Prostate gland (tissue), 2 donors: ENCODE results near the gene COP1. TPM values are rescaled to one million over a fixed set of nuclear protein-coding genes. Genes with fewer than 3 reads are reported as not detected.
"Not testable (repeated sequence)": the region's sequence is repeated elsewhere in the genome, so short reads cannot be mapped to it uniquely, and the experiment has no call there.

ENCODE experiments used
- DNase-seq: peaks from one replicate; pipeline ENCODE4 v3.0.0-alpha.2; 2019; ENCODE audit warnings: low spot score
- H3K27ac ChIP-seq, 2 donors: fragments of 200-600 bp; sonication (generic); 2 replicates each; pipeline ENCODE4 v1.5.1; 2017 to 2019
- H3K27me3 ChIP-seq: fragments of 200-600 bp; sonication (generic); replicated peaks from 2 replicates; pipeline ENCODE4 v1.5.1; 2019; ENCODE audit not compliant: insufficient read depth
- H3K36me3 ChIP-seq, 2 donors: fragments of 200-600 bp; sonication (generic); 1 replicate in 1 of 2; 2 replicates in 1 of 2; pipeline versions ENCODE4 v1.5.1 to v1.8.1; 2017 to 2019
- H3K4me1 ChIP-seq: fragments of 200-600 bp; sonication (generic); replicated peaks from 2 replicates; pipeline ENCODE4 v1.5.1; 2019
- H3K4me3 ChIP-seq, 2 donors: fragments of 200-600 bp; sonication (generic); 2 replicates each; pipeline ENCODE4 v1.5.1; 2017 to 2019
- H3K9me3 ChIP-seq: fragments of 200-600 bp; sonication (generic); 2 replicates; pipeline ENCODE4 v1.5.1; 2017
- CTCF ChIP-seq, 4 experiments: fragments of 200-600 bp in 2 of 4; fragments of 450-650 bp in 2 of 4; sonication (generic) in 2 of 4; IDR thresholded peaks; 1 replicate in 3 of 4; 2 replicates in 1 of 4; pipeline ENCODE4 v1.5.1; 2016 to 2019; ENCODE audit warnings: antibody characterized with exemption in 4 of 4, mild to moderate bottlenecking in 2 of 4, moderate library complexity in 2 of 4
- POLR2A ChIP-seq: fragments of 450-650 bp; IDR thresholded peaks from one replicate; pipeline ENCODE4 v1.6.1; 2016; ENCODE audit warnings: antibody characterized with exemption, mild to moderate bottlenecking
- POLR2AphosphoS5 ChIP-seq: sonication (generic); formaldehyde crosslinking; IDR thresholded peaks from one replicate; pipeline ENCODE4 v1.6.1; 2017; ENCODE audit warnings: antibody characterized with exemption
- WGBS: methylation state at CpG from one replicate; pipeline ENCODE4 v1.1.5; 2018; 5-methylcytosine and 5-hydroxymethylcytosine counted together
- intact Hi-C: fragments of 100-400 bp; cut with DNase I; formaldehyde crosslinking; loops from one replicate; pipeline ENCODE4 v1.14.2; 2022
- total RNA-seq, 2 donors: library from RNA; depleted of rRNA; stranded (reverse); fragments of >200 nt; gene quantifications; one replicate each; pipeline ENCODE4 v1.1.0, GENCODE V29; 2016

The COP1 gene
- total RNA-seq, 2 donors from 2014 or later: 53.3 to 60.4 TPM

DNA sequence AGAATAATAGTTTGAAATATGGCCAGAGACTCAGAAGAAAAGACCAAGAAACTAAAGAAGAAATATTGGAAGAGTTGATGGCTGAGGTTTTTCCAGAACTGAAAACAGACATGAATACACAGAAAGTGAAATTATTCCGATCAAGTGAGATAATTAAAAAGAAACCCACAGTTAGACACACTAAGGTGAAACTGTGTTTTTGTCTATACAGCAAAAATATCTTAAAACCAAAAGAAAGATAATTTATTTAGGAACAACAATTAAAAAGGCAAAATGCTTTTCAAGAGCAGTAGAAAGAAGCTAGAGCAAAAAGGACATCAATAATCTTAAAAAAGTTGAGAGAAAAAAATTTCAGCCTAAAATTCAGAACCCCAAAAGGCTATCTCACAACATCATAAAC is 116.3 kb downstream of the COP1 start:
- Histone ChIP-seq H3K27ac (no peak overlapping the region), H3K36me3 (no peaks in the 10 kb centered on the region), H3K27me3 (no peaks in the 10 kb centered on the region), H3K4me1 (no peaks in the 10 kb centered on the region), H3K9me3 (no peaks in the 10 kb centered on the region), H3K4me3 (no peak overlapping the region)
- DNase-seq: no peak
- intact Hi-C loops: no loop called here
- TF ChIP-seq POLR2AphosphoS5 (no peak), POLR2A (no peak), CTCF (IDR thresholded peaks at IDR 0.05) (no peak)
- 98% methylated on average over 1 of the region's 1 CpG for WGBS

DNA sequence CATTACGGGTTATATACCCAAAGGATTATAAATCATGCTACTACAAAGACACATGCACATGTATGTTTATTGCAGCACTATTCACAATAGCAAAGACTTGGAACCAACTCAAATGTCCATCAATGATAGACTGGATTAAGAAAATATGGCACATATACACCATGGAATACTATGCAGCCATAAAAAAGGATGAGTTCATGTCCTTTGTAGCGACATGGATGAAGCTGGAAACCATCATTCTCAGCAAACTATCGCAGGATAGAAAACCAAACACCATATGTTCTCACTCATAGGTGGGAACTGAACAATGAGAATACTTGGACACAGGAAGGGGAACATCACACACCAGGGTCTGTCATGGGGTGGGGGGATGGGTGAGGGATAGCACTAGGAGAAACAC is 119.3 kb downstream of the COP1 start:
- H3K4me1 ChIP-seq, DNase-seq, H3K27ac ChIP-seq, H3K27me3 ChIP-seq, H3K4me3 ChIP-seq, H3K36me3 ChIP-seq, intact Hi-C loops, H3K9me3 ChIP-seq: not testable (repeated sequence)
- WGBS: 100% methylated on average over 3 of the region's 3 CpGs

DNA sequence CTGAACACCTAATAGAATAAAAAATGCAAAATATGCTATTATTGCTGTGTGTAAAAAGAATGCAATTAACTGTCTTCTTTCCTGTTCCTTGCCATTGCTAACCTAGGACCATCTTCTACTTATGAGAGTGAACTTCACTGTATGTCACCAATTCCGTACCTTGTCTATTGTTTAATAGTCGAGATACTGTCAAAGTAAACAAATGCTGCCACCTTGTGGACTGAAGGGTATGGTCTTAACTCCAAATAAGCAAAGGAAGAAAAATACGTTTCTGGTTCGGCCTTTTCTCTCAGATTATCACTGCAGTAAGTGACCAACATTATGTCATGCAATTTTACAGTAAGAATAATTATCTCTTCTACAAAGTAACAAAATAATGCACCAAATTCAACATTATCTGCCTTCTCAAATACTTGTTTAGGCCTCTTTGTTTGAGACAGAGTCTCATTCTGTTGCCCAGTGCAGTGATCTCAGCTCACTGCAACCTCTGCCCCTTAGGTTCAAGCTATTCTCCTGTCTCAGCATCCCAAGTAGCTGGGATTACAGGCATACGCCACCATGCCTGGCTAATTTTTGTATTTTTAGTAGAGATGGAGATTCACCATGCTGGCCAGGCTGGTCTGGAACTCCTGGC is 133.4 kb downstream of the COP1 start:
- 54% methylated on average over 5 of the region's 5 CpGs for WGBS
- no peaks in the 10 kb centered on the region for H3K36me3 ChIP-seq
- no peaks in the 10 kb centered on the region for H3K27me3 ChIP-seq
- DNase-seq: peak; percentile 35
- no peak for TF ChIP-seq POLR2A
- peak in 3 of 4 experiments; percentile 42 to 59 (median 58) for TF ChIP-seq CTCF (IDR thresholded peaks at IDR 0.05)
- H3K4me1 ChIP-seq: no peaks in the 10 kb centered on the region
- intact Hi-C loops: no loop called here
- H3K9me3 ChIP-seq: no peaks in the 10 kb centered on the region
- H3K27ac ChIP-seq: no peak overlapping the region
- no peak overlapping the region for H3K4me3 ChIP-seq

- DNase-seq: no peak
- intact Hi-C loops: no loop called here
- Histone ChIP-seq H3K27me3 (no peaks in the 10 kb centered on the region), H3K27ac (no peak overlapping the region), H3K36me3 (no peaks in the 10 kb centered on the region), H3K4me3 (no peak overlapping the region), H3K4me1 (no peaks in the 10 kb centered on the region), H3K9me3 (no peaks in the 10 kb centered on the region)
- TF ChIP-seq POLR2A (no peak), CTCF (IDR thresholded peaks at IDR 0.05) (no peak), POLR2AphosphoS5 (no peak)
- 87% methylated on average over 5 of the region's 5 CpGs for WGBS
Observed at GRCh38 chr1:176068901-176069300, 138.2 kb downstream of the COP1 start.

GRCh38 chr1:176068256-176068655 is 138.8 kb downstream of the COP1 start:
- Histone ChIP-seq H3K9me3 (no peaks in the 10 kb centered on the region), H3K36me3 (no peaks in the 10 kb centered on the region), H3K27ac (no peak overlapping the region), H3K4me1 (no peaks in the 10 kb centered on the region), H3K4me3 (no peak overlapping the region), H3K27me3 (no peaks in the 10 kb centered on the region)
- intact Hi-C loops: no loop called here
- DNase-seq: no peak
- TF ChIP-seq POLR2AphosphoS5: no peak
- TF ChIP-seq CTCF (IDR thresholded peaks at IDR 0.05): no peak
- TF ChIP-seq POLR2A: no peak
- 76% methylated on average over 2 of the region's 2 CpGs for WGBS
